ENCODE data around the gene CCDC148. TPM values are rescaled to one million over a fixed set of nuclear protein-coding genes. Genes with fewer than 3 reads are reported as not detected.

CCDC148 gene
- total and polyA plus RNA-seq, 2 donors (not counting 3 experiments of a cell fraction or from before 2014, with no cell fraction given): 0.04 to 0.69 TPM

DNA sequence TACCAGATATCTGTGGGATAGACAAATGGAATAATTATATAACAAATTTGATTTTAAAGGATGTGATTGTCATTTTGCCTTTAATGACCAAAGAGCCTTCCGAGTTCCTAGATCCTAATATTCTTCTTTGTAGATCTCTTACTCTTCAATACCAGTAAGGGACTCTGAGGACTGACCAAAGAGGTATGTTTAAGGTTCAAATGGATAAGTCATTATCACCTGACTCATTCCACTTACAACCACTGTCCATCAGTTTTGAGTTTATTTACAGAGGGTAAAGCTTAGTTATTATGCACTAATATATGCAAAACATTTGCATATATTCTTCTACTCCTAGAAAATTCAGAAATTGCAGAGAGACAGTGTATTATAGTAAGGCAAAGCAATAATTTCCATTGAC is 62.7 kb downstream of the CCDC148 start:
- Histone ChIP-seq H3K27me3 (ENCODE audit: control insufficient read depth in 2 of 2, insufficient read depth in 2 of 2, low read length in 2 of 2) (peaks cover 0 to 2% of the 10 kb centered on the region in 2 experiments), H3K9me1 (replicated peaks; ENCODE audit: control insufficient read depth, extremely low read depth, insufficient read depth, low read length) (no peaks in the 10 kb centered on the region), H4K20me1 (replicated peaks; ENCODE audit: control insufficient read depth, extremely low read depth, insufficient read depth, low read length) (no peaks in the 10 kb centered on the region), H3K9me3 (replicated peaks; ENCODE audit: control insufficient read depth, insufficient read depth, low read length) (no peaks in the 10 kb centered on the region), H3K27ac (ENCODE audit: insufficient read depth, low read depth, low read length) (no peak overlapping the region), H3K36me3 (ENCODE audit: control insufficient read depth in 2 of 2, extremely low read depth in 1 of 2, insufficient read depth in 2 of 2, low read length in 2 of 2) (no peaks in the 10 kb centered on the region), H3K4me3 (replicated peaks in 1 of 3; ENCODE audit: insufficient read depth in 1 of 3, low read depth in 1 of 3, low read length in 3 of 3) (no peak overlapping the region), H3K4me2 (ENCODE audit: insufficient read depth, low read length) (no peak overlapping the region), H3K4me1 (ENCODE audit: control insufficient read depth, extremely low read depth, insufficient read depth, low read length) (peaks cover 2% of the 10 kb centered on the region), H3K79me2 (ENCODE audit: control insufficient read depth, insufficient read depth, low read length) (no peaks in the 10 kb centered on the region), H2AFZ (ENCODE audit: low read depth, low read length) (no peak overlapping the region), H3K9ac (replicated peaks; ENCODE audit: extremely low read depth, insufficient read depth, low read length) (no peak overlapping the region)
- no peak for DNase-seq (ENCODE audit: low read depth, low spot score)
- intact Hi-C loops (cut with micrococcal nuclease) (loop anchor here (5.0 kb wide), 1 partner anchor 362 kb away; no protein-coding TSS in a partner anchor), dilution Hi-C loops (cut with MboI; ENCODE audit: extremely low pct_ligation_motif_present, low sequenced_read_pairs) (no loop called here)
- no TSS peak for BruUV-seq (replicated peaks)
- ChIA-PET POLR2A (no interaction called here), CTCF (no interaction called here)
- TF ChIP-seq FOS (IDR thresholded peaks at IDR 0.05; ENCODE audit: borderline replicate concordance, insufficient read depth, low read length) (no peak), GATA2 (IDR thresholded peaks at IDR 0.05; ENCODE audit: insufficient read depth, insufficient read length, low read depth, low read length) (no peak), JUN (IDR thresholded peaks at IDR 0.05; ENCODE audit: borderline replicate concordance, insufficient read depth, insufficient read length, low read depth) (no peak), POLR2A (IDR thresholded peaks at IDR 0.05; ENCODE audit: low read depth, low read length) (no peak), MYC (IDR thresholded peaks at IDR 0.05; ENCODE audit: low read depth, low read length) (no peak), EZH2 (IDR thresholded peaks at IDR 0.05; ENCODE audit: borderline replicate concordance, low read depth, low read length, severe bottlenecking) (no peak), POLR2AphosphoS5 (IDR thresholded peaks at IDR 0.05; ENCODE audit: insufficient read depth, low read depth, low read length) (no peak)
- TF ChIP-seq, protein P1, sequence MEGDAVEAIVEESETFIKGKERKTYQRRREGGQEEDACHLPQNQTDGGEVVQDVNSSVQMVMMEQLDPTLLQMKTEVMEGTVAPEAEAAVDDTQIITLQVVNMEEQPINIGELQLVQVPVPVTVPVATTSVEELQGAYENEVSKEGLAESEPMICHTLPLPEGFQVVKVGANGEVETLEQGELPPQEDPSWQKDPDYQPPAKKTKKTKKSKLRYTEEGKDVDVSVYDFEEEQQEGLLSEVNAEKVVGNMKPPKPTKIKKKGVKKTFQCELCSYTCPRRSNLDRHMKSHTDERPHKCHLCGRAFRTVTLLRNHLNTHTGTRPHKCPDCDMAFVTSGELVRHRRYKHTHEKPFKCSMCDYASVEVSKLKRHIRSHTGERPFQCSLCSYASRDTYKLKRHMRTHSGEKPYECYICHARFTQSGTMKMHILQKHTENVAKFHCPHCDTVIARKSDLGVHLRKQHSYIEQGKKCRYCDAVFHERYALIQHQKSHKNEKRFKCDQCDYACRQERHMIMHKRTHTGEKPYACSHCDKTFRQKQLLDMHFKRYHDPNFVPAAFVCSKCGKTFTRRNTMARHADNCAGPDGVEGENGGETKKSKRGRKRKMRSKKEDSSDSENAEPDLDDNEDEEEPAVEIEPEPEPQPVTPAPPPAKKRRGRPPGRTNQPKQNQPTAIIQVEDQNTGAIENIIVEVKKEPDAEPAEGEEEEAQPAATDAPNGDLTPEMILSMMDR (IDR thresholded peaks at IDR 0.05; ENCODE audit: extremely low read depth in 1 of 2, insufficient read depth in 1 of 2, low read depth in 1 of 2, low read length in 2 of 2): no peak
- TF ChIP-seq, protein P2, sequence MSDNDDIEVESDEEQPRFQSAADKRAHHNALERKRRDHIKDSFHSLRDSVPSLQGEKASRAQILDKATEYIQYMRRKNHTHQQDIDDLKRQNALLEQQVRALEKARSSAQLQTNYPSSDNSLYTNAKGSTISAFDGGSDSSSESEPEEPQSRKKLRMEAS (IDR thresholded peaks at IDR 0.05; ENCODE audit: insufficient read depth, insufficient read length): no peak
- FAIRE-seq: no peak

Measured in endothelial cell of umbilical vein (primary cell).